HG03135 (cell line): ENCODE data around the gene GLYR1.

Experiments used
- ATAC-seq: cut with Tn5 transposase; IDR thresholded peaks from one replicate; pipeline ENCODE4 v1.9.1; 2021; ENCODE audit warnings: mild to moderate bottlenecking, moderate library complexity; ENCODE audit not compliant: unreplicated experiment

GLYR1 gene

DNA sequence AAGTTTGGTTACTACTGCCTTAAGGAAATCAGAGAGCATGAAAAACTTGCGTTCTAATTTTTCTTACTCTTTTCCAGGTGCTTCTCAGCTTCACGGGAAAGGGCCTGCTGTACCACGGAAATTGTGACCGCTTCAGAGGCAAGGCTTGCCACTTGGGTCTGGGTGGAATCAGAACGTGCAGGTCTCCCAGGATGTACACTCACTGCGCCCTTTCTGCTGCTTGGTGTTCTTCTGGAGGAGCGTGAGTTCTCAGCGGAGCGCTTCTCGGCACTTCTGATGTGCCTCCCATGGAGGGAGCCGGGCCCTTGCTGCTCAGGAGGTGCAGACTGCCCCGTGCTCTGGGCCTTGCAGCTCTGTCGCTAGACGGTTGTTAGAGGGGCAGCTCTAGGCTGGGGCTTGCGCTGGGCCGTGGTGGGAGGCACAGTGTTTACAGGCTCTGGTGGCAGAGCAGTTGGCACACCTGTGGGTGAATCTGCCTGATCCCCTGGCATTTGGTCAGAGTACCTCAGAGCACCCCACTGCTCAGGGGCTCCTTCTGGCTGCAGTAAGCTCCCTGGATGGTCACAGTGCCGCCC, 33.0 kb upstream of the GLYR1 start:
- ATAC-seq = no peak

DNA sequence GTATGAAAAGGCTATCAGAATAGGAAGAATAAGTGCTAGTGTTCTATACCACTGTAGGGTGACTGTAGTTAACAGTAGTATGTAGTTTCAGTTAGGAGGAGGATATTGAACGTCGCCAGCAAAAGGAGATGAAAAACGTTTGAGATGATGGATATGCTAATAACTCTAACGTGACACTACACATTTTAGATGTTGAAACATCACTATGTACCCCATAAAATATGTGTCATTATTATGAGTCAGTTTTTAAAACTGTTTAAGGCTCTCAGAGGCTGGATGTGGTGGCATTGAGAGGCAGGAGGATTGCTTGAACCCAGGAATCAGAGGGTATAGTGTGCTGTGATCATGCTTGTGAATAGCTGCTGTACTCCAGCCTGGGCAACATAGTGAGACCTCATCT, 32.0 kb upstream of the GLYR1 start:
- ATAC-seq = no peak

DNA sequence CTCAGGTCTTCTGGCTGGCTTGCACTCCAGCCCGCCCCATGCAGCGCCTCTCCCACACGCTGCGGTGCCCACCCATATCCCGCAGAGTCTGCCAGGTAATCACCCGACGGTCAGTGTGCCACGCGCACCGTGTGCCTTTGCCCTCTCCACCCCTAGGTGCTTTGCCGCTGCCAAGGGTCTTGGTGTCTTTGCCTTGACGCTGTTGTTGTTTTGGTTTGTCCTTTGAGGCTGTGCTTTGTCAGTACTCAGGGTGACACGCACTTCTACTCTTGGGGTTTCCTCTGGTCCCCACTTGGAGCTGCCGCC, 30.2 kb upstream of the GLYR1 start:
- ATAC-seq = no peak

DNA sequence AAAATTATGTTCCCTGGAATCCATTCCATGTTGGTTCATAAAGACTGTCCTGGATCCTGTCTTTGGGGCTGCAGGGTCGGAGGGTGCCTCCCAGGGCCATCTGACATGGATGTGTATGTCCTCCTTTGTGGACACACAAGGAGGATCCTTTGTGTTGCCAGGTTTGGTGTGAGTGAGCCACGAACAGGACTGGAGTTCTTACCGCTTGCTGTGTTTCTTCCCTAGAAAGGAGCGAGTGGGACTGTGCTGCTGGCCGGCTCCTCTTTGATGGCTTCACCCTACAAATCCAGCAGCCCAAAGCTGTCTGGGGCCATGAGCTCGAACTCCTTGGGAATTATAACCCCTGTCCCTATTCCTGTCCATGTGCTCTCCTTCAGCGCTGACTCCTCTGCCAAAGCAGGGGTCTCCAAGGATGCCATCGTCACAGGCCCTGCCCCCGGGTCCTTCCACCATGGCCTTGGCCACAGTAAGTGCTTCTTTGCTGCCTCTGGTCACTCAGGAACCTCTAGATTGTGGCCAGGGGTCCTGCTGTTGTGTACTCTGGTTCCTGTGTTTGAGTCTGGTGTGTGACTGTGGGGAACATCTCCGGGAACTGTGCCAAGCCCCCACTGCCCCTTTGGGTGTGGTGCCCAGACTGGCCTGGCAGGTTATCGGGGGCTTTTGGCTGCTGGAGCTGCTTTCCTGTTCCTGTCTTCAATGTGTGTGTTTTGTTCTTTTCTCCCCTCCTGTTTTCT, 29.7 kb upstream of the GLYR1 start:
- ATAC-seq = no peak

DNA sequence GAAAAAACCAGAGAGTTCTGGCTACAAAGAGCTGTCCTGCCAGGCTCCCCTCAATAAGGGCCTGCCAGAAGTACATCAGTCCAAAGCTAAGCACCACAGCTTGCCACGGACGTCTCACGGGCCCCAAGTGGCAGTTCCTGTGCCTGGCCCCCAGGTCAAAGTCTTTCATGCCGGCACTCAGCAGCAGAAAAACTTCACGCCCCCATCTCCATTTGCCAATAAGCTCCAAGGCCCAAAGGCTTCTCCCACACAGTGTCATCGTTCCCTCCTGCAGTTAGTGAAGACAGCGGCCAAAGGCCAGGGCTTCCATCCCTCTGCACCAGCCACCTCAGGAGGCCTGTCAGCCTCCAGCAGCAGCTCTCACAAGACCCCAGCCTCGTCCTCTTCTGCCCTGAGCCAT, 27.6 kb upstream of the GLYR1 start:
- no peak for ATAC-seq

DNA sequence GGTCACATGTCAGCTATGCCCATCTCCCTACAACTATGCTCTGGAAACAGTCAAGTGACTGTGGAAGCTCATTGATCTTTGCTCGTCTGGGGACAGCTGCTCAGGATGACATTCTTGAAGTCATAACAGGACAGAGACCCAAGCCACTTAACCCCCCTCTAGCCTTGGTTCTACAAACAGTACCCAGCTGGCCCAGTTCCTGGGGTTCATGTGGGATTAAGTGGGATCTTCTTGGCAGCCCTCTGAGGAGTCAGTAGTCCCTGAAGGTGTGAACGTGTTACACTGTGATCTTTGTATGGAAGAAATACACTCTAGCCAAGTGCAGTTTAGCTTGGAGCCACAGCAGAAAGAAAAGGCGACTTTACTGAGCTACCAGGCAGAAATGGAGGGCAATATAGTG, 26.0 kb upstream of the GLYR1 start:
- no peak for ATAC-seq

DNA sequence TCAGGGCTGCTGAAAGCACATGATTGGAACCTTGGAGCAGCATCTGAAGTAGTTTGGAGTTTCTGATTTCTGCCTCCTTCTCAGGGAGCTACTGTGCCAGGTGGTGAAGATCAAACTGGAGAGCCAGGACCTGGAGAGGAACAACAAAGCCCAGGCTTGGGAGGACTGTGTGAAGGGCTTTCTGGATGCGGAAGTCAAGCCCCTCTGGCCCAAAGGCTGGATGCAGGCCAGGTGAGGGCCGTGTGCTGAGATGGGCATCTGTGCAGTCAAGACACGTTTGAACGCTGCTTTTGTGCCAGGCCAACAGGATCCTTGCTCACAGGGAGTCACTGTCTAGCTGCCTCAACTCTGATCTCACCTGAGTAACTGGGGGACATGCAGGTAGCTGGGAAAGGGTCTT, 24.0 kb upstream of the GLYR1 start:
- no peak for ATAC-seq

DNA sequence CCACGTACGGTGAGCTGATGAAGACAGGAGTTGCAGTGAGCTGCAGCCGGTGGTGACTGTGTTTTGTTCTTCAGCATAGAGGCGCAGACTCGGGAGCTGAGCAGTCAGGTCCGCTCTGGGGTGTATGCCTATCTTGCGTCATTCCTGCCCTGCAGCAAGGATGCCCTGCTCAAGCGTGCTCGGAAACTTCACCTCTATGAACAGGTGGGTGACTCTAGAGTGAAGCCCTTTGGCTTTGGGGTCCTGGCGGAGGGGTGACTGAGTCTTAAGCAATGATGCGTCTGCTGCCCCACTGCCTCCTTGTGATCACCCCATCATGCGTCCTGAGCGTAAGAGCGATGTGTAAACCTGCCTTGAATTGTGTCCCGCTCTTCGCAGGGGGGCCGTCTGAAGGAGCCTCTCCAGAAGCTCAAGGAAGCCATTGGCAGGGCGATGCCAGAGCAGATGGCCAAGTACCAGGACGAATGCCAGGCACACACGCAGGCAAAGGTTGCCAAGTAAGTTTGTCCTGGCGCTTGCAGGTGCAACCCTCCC, 23.1 kb upstream of the GLYR1 start:
- ATAC-seq = no peak

DNA sequence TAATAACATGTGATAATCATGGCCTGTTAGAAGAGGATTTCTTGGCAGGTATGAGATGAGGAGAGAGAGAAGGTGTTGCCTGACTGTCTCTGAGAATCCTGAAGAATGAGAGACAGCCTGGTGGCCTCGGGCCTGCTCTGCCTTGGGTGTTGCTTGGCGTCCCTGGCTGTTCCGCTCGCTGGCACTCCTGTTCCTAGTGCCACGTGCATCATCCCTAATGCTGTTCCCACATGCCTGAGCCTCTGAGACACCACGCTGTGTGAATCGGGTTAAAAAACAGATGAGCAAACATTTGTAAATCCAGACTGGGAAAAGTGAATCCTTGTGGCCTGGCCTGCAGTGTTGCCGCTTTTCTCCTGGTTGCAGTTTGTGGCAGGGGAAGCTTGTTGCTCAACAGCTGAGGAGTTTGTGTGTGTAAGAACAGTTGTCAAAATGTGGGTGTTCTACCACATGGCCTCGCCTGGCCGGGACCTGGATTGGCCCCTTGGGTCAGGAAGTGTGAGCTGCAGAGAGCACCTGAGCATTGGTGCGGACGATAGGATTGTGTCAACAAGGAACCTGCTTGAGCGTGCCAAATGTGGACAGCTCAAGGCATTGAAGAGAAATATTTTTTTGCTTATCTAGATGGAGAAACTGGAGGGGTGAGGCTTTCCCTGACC, 22.2 kb upstream of the GLYR1 start:
- ATAC-seq = no peak

DNA sequence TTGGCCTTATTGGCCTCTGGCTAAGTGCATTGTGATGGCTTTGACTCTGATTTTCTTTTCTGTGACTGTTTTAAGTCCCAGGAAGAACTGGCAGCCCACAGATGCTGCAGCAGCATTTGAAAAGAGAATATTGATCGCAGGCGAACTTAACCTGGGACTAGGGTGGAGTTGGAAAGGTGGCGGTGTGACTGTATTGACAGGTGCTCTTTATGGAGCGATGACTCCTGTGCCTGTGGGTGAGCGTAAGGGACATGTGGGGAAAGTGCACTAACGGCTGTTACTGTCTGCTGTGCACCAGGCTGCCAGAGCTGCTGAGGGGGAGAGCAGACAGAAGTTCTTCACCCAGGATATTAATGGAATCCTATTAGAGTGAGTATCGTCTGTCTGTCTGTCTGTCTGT, 21.4 kb upstream of the GLYR1 start:
- ATAC-seq = no peak

DNA sequence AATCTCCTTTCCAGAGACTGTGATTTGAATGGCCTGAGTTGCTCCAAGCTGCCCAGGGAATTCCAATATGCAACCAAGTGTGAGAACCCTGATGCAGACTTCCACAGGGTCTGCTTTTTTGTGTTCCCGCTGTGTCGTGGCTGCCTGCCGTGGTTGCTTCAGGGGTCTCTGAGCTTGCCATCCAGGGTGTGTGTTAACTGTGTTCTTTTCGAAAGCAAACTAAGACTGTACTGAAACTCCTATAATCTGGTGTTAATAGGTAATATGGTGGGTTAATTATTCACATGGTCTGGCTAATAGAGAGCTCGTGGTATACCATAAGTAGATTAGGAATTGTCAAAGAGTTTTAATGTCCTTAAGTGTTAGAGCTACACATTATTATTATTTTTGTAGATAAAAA, 20.9 kb upstream of the GLYR1 start:
- no peak for ATAC-seq

DNA sequence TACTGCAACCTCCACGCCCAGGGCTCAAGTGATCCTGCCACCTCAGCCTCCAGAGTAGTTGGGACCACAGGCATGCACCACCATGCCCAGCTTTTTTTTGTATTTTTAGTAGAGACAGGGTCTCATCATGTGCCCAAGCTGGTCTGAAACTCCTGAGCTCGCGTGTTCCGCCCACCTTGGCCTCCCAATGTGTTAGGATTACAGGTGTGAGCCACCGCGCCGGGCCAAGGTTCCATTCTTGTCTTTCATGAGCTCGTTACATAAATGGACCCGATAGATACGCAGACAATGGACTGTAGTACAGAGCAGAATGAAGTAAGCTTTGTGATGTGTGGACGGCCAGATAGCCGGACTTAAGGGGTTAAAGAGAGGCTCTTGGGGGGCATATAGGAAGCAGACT, 19.5 kb upstream of the GLYR1 start:
- no peak for ATAC-seq

DNA sequence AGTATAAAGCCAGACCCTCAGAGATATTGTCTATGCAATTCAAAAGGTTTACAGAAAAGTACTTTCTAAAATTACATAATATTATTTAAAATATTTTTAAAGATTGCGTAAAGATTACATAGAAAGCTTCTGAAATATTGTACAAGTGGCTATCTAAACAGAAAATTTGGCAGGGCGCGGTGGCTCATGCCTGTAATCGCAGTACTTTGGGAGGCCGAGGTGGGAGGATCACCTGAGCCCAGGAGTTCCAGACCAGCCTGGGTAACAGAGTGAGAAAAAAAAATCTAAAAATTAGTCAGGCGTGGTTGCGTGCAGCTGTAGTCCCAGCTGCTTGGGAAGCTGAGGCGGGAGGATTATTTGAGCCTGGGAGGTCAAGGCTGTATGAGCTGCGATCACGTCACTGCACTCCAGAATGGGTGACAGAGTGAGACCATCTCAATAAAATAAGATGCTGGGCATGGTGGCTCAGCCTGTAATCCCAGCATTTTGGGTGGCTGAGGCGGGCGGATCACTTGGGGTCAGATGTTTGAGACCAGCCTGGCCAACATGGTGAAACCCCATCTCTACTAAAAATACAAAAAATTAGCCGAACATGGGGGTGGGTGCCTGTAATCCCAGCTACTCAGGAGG, 18.3 kb upstream of the GLYR1 start:
- no peak for ATAC-seq

DNA sequence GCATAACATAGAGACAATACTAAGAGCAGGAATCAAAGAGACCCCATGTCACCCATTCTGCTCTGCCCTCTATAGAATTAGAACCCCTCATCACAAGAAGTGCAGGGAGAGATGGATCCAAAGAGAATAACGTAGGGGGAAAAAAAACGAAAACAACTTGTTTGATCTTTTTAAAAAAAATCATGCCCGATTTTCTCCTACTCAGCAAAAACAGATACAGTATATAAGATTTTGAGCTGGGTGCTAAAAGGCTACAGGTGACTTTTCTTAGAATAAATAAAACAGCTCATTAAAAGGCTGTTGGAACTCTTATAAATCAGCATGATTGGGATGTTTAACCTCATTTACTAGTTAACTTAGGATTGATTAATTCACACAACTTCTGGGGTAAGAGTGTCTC, 17.6 kb upstream of the GLYR1 start:
- no peak for ATAC-seq

DNA sequence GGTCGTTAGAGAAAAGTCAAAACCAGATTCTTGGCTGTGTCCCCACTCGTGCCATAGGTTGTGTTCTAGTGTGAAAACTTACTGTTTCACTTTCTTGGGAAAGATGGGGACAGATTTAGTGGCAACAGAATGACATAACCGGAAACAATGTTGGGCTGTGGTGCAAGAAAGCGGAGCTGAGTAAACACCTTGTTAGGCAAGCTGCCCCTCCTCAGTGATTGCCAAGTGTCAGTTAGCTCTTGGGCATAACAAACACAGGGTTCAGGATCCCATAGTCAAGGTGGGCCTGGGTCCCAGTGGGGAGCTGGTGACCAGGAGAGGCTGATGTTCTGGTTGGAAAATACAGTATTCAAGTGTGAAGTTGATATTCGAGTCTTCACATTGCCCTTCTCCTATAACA, 15.6 kb upstream of the GLYR1 start:
- ATAC-seq = no peak

DNA sequence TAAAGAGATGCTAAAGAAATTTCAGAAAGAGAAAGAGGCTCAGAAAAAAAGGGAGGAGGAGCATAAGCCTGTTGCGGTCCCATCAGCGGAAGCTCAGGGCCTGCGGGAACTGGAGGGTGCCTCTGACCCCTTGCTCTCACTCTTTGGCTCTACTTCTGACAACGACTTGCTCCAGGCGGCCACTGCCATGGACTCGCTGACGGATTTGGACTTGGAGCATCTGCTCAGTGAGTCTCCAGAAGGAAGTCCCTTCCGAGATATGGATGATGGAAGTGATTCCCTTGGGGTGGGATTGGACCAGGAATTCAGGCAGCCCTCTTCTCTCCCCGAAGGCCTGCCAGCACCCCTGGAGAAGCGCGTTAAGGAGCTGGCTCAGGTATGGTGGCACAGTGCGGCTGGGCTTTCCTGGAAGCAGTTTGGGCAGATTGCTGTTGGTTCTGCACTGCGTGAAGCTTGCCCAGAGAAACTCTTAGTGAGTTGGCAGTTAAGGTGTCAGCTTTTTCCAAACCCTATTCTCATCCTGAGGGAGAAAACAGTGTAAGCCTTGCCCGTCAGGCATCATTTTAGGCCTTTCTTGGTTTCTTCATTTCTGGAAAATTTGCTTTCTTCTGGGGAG, 13.7 kb upstream of the GLYR1 start:
- ATAC-seq = no peak

DNA sequence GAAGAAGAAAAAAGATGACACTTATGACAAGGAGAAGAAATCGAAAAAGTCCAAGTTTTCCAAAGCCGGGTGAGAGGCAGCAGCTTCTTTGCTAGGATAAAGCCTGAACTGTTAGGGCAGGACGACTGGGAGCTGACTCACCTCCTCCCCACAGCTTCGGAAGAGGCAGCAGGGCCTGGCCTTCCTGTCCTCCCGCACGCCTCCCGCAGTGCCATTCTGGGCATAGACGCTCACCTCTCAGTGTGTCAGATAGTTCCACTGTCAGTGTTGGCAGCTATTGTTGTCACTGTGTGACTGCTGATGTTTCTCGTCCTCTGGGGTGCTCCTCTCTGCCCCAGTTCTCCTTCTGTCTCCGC, 12.8 kb upstream of the GLYR1 start:
- no peak for ATAC-seq

DNA sequence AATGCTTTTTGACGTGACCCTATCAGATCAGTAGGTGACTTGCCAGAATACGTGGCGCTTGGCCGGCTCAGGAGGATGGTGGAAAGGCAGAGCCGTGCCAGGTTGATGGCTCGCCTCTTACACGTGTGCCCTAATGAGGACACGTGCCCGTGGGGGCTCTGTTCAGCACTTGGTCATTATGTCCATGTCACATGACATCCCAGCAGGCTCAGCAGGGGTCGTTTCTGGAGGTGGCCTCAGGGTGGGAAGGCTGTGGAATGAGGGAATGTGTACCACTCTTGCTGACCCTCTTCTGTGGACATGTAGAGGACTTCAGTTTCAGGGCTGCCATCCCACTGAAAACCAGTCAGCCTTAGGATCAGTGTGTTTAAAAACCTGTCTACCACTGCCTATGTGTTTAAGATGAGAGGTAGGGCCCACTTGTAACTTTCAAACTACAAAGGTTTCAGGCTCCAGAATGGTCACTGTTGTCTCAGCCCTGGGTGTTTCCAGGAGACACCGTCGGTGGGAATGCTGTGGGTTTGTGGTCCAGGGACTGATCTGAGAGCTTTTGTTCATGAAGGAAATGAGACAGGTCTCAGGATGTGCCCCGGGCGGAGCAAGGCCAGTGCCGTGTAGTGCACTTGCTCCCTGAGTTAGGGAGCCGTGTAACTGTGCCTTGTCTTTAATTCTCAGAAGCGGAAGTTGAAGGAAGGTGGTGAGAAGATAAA, 12.3 kb upstream of the GLYR1 start:
- no peak for ATAC-seq

DNA sequence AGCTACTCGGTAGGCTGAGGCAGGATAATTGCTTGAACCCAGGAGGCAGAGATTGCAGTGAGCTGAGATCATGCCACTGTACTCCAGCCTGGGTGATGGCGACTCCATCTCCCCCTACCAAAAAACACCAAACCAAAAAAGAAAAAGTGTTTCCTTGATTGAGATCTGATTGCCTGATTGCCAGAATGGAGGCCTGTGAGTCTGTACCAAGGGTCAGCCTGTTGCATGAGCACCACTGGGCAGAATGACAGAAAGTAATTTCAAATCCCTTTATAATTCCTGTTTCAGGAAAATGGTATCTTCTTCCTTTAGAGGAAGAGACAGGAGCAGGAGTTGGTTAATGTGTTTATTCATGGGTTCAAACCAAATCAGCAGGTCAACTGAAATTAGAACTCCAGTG, 8.7 kb upstream of the GLYR1 start:
- ATAC-seq = no peak

DNA sequence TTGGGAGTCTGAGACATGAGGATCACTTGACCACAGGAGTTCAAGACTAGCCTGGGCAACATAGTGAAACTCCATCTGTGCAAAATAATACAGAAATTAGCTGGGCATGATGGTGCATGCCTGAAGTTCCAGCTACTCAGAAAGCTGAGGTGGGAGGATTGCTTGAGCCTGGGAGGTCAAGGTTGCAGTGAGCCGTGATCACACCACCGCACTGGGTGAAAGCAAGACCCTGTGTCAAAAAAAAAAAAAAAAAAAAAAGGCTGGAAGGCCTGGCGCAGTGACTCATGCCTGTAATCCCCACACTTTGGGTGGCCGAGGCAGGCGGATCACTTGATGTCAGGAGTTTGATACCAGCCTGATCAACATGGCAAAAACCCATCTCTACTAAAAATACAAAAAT, 8.3 kb upstream of the GLYR1 start:
- ATAC-seq = no peak

DNA sequence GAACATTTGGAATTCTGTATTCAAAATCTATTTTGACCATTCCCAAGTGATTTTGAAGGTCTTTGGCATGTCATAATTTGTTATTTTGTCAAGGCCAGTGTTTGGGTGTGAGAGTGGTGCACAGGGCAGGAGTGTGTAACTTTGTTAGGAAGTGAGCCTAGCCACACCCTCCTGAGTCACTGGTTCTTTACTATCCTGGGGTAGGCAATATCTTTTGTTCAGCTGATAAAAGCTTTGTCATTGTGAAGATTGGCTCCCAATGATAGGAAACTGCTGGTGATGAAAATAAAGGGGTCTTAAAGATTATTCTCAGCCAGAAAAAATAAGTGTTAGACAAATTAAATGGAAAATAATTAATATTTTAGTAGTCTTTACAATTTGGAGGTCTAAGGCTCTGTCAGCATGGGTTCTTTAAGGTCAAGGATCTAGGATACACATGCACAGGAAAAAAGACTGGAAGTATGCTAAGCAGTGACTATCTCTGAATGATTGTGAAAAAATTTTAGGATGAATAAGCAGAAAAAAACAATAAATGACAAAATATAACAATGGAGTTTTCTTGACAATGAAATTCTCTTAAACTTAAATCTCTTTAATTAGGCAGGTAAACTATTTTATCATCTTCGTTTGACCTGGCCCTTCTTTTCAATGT, 5.3 kb upstream of the GLYR1 start:
- no peak for ATAC-seq
